Measurements from ENCODE around the gene MIOS.

DNA sequence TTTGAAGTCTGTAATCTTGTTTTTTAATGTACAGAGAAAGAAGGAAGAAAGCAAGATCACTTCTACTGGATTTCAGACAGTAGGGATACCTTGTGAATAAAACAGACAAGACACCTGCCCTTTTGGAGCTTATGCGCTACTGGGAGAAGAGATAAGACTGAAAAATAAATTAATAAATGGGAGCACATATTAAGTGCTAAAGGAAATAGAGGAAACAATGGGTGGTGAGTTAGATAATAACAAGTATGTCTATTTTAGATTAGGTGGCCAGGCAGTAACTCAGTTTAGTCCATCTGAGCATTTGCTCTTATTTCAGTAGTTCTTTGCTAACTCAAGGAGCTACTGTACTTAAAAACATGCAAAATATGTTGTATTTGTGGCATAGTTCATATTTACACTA, 15.9 kb downstream of the MIOS start:
- TF ChIP-seq, protein P1, sequence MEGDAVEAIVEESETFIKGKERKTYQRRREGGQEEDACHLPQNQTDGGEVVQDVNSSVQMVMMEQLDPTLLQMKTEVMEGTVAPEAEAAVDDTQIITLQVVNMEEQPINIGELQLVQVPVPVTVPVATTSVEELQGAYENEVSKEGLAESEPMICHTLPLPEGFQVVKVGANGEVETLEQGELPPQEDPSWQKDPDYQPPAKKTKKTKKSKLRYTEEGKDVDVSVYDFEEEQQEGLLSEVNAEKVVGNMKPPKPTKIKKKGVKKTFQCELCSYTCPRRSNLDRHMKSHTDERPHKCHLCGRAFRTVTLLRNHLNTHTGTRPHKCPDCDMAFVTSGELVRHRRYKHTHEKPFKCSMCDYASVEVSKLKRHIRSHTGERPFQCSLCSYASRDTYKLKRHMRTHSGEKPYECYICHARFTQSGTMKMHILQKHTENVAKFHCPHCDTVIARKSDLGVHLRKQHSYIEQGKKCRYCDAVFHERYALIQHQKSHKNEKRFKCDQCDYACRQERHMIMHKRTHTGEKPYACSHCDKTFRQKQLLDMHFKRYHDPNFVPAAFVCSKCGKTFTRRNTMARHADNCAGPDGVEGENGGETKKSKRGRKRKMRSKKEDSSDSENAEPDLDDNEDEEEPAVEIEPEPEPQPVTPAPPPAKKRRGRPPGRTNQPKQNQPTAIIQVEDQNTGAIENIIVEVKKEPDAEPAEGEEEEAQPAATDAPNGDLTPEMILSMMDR (conservative IDR thresholded peaks at IDR 0.05), result no peak
- no peak for TF ChIP-seq ZFX (IDR thresholded peaks at IDR 0.05)

All from C4-2B (cell line).